ENCODE data around the gene SETMAR. TPM values are rescaled to one million over a fixed set of nuclear protein-coding genes. Genes with fewer than 3 reads are reported as not detected.

Gene SETMAR
- total RNA-seq (10 to 100 TPM; 13.0 to 15.1 TPM), polyA plus RNA-seq (10 to 100 TPM in 2 of 3 donors, 1 to 10 TPM in 1; 8.0 to 18.3 (median 15.5) TPM), total RNA-seq (5.6 to 17.4 (median 11.7) reads per million in 6 experiments)

GRCh38 chr3:4303187-4304123 is at the start of gene SETMAR:
SETMAR (plus strand) TSS chr3:4303369; CDS start chr3:4303371, 2 bp downstream.
- peak within 1 kb of the TSS; percentile 89 to 100 (median 96) for H3K4me3 Mint-ChIP-seq
- ATAC-seq (peak; percentile 93 to 94), DNase-seq (peak; percentile 68 to 90 (median 78))
- POLR2A ChIA-PET, result interaction anchor here (0.7 to 1.4 kb wide), 3 partner anchors 13 to 1129 kb away, joined by 3 to 5 read pairs (median 4); partner anchors contain the start of gene ITPR1
- H3K36me3 Mint-ChIP-seq, result peaks cover 0 to 8% (median 6%) of the 10 kb centered on the region in 3 donors
- H3K4me1 Mint-ChIP-seq, result peaks cover 4 to 30% (median 22%) of the 10 kb centered on the region in 4 donors
- no peaks in the 10 kb centered on the region for H3K9me3 Mint-ChIP-seq
- no peaks in the 10 kb centered on the region for H3K27me3 Mint-ChIP-seq
- H3K27ac Mint-ChIP-seq, result peak within 1 kb of the TSS; percentile 92 to 100 (median 97)

GRCh38 chr3:4261406-4261805 is 41.8 kb upstream of the SETMAR start:
- Mint-ChIP-seq H3K27ac (no peak overlapping the region), H3K9me3 (peaks cover 0 to 4% (median 0%) of the 10 kb centered on the region in 9 donors), H3K4me3 (no peak overlapping the region), H3K36me3 (peaks cover 0 to 17% (median 0%) of the 10 kb centered on the region in 3 donors), H3K27me3 (no peaks in the 10 kb centered on the region), H3K4me1 (no peaks in the 10 kb centered on the region)
- no peak for ATAC-seq
- POLR2A ChIA-PET, result no interaction called here
- DNase-seq, result no peak

GRCh38 chr3:4264040-4264439 is 39.1 kb upstream of the SETMAR start:
- Mint-ChIP-seq H3K9me3 (peaks cover 0 to 4% (median 0%) of the 10 kb centered on the region in 9 donors), H3K27me3 (no peaks in the 10 kb centered on the region), H3K4me3 (no peak overlapping the region), H3K4me1 (no peaks in the 10 kb centered on the region), H3K36me3 (peaks cover 0 to 22% (median 0%) of the 10 kb centered on the region in 3 donors), H3K27ac (no peak overlapping the region)
- DNase-seq, result no peak
- ATAC-seq, result no peak
- POLR2A ChIA-PET, result no interaction called here

DNA sequence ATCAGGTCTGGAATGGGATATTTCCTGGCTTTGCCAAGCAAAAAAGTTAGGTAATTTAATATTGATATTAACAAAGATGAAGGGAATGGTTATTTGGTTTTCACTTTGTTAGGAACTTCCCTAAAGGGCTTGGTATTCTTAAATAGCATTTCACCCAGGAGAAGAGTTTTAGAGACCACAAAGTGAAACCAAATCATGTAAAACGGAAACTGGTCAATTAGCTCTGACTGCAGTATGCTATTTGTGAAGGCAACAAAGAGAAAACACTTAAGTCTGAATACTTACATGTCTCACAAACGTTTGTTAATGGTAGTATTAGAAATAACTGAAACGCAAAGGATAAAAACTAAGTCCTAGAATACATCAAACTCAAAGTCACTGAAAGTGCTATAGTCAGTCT is 32.4 kb upstream of the SETMAR start:
- DNase-seq (no peak), ATAC-seq (no peak)
- no peaks in the 10 kb centered on the region for H3K27me3 Mint-ChIP-seq
- peak overlapping the region in 9 of 10 donors; percentile 2 to 70 (median 43) for H3K4me3 Mint-ChIP-seq
- peaks cover 4 to 17% (median 10%) of the 10 kb centered on the region in 4 donors for H3K4me1 Mint-ChIP-seq
- peaks cover 0 to 3% (median 0%) of the 10 kb centered on the region in 9 donors for H3K9me3 Mint-ChIP-seq
- peak overlapping the region in 2 of 10 donors; percentile 8 to 46 for H3K27ac Mint-ChIP-seq
- POLR2A ChIA-PET, result no interaction called here
- H3K36me3 Mint-ChIP-seq, result peaks cover 0 to 5% (median 0%) of the 10 kb centered on the region in 3 donors

DNA sequence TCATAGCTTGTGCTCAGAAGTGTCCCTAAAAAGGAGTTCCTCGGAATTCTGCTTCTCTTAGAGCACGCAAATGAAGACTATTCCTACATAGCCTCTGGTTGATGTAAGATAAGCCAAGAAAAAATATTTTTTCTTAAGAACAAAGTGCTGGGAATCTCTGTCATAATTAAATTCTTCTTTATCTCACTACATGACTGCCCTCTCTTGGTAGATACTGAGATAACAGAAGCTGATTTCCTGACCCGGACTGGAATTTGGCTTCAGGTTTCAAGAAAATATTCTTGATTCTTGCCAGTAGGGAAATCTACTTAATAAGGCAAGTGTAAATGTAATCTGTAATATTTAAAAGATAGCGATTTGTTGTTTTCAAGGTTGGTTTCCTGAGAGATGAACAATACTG is 31.3 kb upstream of the SETMAR start:
- H3K9me3 Mint-ChIP-seq, result peaks cover 0 to 3% (median 0%) of the 10 kb centered on the region in 9 donors
- POLR2A ChIA-PET, result interaction anchor here (1.4 kb wide), 1 partner anchor 1080 kb away, joined by 3 read pairs; no protein-coding TSS in a partner anchor
- peaks cover 4 to 17% (median 10%) of the 10 kb centered on the region in 4 donors for H3K4me1 Mint-ChIP-seq
- H3K4me3 Mint-ChIP-seq, result no peak overlapping the region
- H3K36me3 Mint-ChIP-seq, result peaks cover 0 to 5% (median 0%) of the 10 kb centered on the region in 3 donors
- peak overlapping the region in 2 of 10 donors; percentile 25 to 70 for H3K27ac Mint-ChIP-seq
- H3K27me3 Mint-ChIP-seq, result no peaks in the 10 kb centered on the region
- ATAC-seq (no peak), DNase-seq (peak in 2 of 10 donors; percentile 20 to 21)

GRCh38 chr3:4279516-4280105 is 23.6 kb upstream of the SETMAR start:
- H3K36me3 Mint-ChIP-seq, result no peaks in the 10 kb centered on the region
- DNase-seq (no peak), ATAC-seq (no peak)
- POLR2A ChIA-PET, result no interaction called here
- no peak overlapping the region for H3K4me3 Mint-ChIP-seq
- H3K27ac Mint-ChIP-seq, result no peak overlapping the region
- H3K9me3 Mint-ChIP-seq, result no peaks in the 10 kb centered on the region
- H3K27me3 Mint-ChIP-seq, result no peaks in the 10 kb centered on the region
- no peaks in the 10 kb centered on the region for H3K4me1 Mint-ChIP-seq

GRCh38 chr3:4281991-4282390 is 21.2 kb upstream of the SETMAR start:
- H3K27me3 Mint-ChIP-seq, result no peaks in the 10 kb centered on the region
- no peak overlapping the region for H3K27ac Mint-ChIP-seq
- POLR2A ChIA-PET, result no interaction called here
- ATAC-seq (no peak), DNase-seq (no peak)
- no peaks in the 10 kb centered on the region for H3K36me3 Mint-ChIP-seq
- no peaks in the 10 kb centered on the region for H3K9me3 Mint-ChIP-seq
- no peaks in the 10 kb centered on the region for H3K4me1 Mint-ChIP-seq
- no peak overlapping the region for H3K4me3 Mint-ChIP-seq

- Mint-ChIP-seq H3K9me3 (no peaks in the 10 kb centered on the region), H3K27ac (no peak overlapping the region), H3K4me3 (no peak overlapping the region), H3K27me3 (peaks cover 0 to 3% (median 0%) of the 10 kb centered on the region in 5 donors), H3K4me1 (no peaks in the 10 kb centered on the region), H3K36me3 (no peaks in the 10 kb centered on the region)
- POLR2A ChIA-PET, result no interaction called here
- no peak for DNase-seq
- ATAC-seq, result no peak
Measured at GRCh38 chr3:4284865-4285264, 18.3 kb upstream of the SETMAR start.

GRCh38 chr3:4289044-4289443 is 14.1 kb upstream of the SETMAR start:
- peaks cover 0 to 3% (median 0%) of the 10 kb centered on the region in 5 donors for H3K27me3 Mint-ChIP-seq

DNA sequence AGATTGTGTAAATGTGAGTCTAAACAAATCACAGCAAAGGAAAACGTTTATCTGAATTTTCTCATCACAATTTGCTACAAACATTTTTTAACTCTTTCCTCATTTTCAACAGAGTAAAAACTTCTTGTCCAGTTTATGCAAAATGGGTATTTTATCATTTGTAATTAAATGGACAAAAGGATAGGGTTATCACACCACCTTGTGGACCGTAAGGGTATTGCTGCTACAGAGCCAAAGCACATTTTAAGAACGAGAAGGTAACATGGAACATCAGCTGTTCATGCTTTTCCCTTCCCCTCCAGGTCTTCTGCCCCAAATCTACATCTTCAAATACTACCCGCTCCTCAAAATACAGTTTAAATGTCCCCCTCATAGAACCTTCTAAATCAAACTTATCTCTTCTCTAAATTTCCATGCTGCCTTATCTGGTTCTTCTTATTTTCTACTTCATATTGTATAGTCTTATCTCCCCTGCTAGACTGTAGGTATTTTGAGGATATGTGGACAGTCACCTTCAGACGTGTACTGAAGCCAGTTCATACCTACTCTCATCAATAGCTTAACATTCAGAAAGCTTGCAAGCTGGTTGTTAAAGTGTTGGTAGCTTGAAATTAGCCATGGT is 12.8 kb upstream of the SETMAR start:
- Mint-ChIP-seq H3K27me3 (peaks cover 0 to 3% (median 0%) of the 10 kb centered on the region in 5 donors), H3K4me3 (no peak overlapping the region), H3K36me3 (no peaks in the 10 kb centered on the region), H3K27ac (no peak overlapping the region), H3K4me1 (peaks cover 9 to 20% (median 13%) of the 10 kb centered on the region in 4 donors), H3K9me3 (no peaks in the 10 kb centered on the region)
- DNase-seq (peak in 7 of 10 donors; percentile 9 to 45 (median 22)), ATAC-seq (peak; percentile 49 to 56)
- POLR2A ChIA-PET, result interaction anchor here (1.0 kb wide), 1 partner anchor 13 kb away, joined by 3 read pairs; the partner anchor contains the start of gene SETMAR

More at GRCh38 chr3:4289044-4289443, 14.1 kb upstream of the SETMAR start:
- DNase-seq (no peak), ATAC-seq (no peak)
- POLR2A ChIA-PET, result no interaction called here
- H3K4me1 Mint-ChIP-seq, result peaks cover 9 to 20% (median 13%) of the 10 kb centered on the region in 4 donors
- H3K9me3 Mint-ChIP-seq, result no peaks in the 10 kb centered on the region
- no peak overlapping the region for H3K27ac Mint-ChIP-seq
- no peak overlapping the region for H3K4me3 Mint-ChIP-seq
- no peaks in the 10 kb centered on the region for H3K36me3 Mint-ChIP-seq

GRCh38 chr3:4292301-4292700 is 10.9 kb upstream of the SETMAR start:
- Mint-ChIP-seq H3K27ac (peak overlapping the region in 5 of 10 donors; percentile 2 to 75 (median 50)), H3K4me3 (peak overlapping the region in 4 of 10 donors; percentile 2 to 51 (median 10)), H3K9me3 (no peaks in the 10 kb centered on the region), H3K36me3 (no peaks in the 10 kb centered on the region), H3K27me3 (peaks cover 0 to 2% (median 0%) of the 10 kb centered on the region in 5 donors), H3K4me1 (peaks cover 9 to 20% (median 13%) of the 10 kb centered on the region in 4 donors)
- POLR2A ChIA-PET, result interaction anchor here (0.6 kb wide), 1 partner anchor 801 kb away, joined by 3 read pairs; no protein-coding TSS in a partner anchor
- ATAC-seq (no peak), DNase-seq (no peak)

GRCh38 chr3:4294616-4295327 is 8.4 kb upstream of the SETMAR start:
- no peaks in the 10 kb centered on the region for H3K9me3 Mint-ChIP-seq
- no peak overlapping the region for H3K27ac Mint-ChIP-seq
- no peak overlapping the region for H3K4me3 Mint-ChIP-seq
- peaks cover 9 to 20% (median 13%) of the 10 kb centered on the region in 4 donors for H3K4me1 Mint-ChIP-seq
- no peak for ATAC-seq
- H3K36me3 Mint-ChIP-seq, result no peaks in the 10 kb centered on the region
- POLR2A ChIA-PET, result no interaction called here
- H3K27me3 Mint-ChIP-seq, result no peaks in the 10 kb centered on the region
- DNase-seq, result no peak
